Body of pancreas (tissue), 4 donors: ENCODE results near the gene RIMS1.

ENCODE experiments used
- POLR2A ChIP-seq, 3 donors: fragments of 450-650 bp; IDR thresholded peaks; one replicate each; pipeline ENCODE4 v1.6.1; 2016; ENCODE audit warnings: antibody characterized with exemption in 3 of 3, mild to moderate bottlenecking in 2 of 3
- TF ChIP-seq, protein P1 (sequence below), 7 experiments: fragments of 450-650 bp in 4 of 7; fragments of 200-600 bp in 3 of 7; sonication (generic) in 3 of 7; IDR thresholded peaks; one replicate each; pipeline ENCODE4 v1.5.1; 2016 to 2019; ENCODE audit warnings: antibody characterized with exemption in 7 of 7

- TF ChIP-seq, protein P1, sequence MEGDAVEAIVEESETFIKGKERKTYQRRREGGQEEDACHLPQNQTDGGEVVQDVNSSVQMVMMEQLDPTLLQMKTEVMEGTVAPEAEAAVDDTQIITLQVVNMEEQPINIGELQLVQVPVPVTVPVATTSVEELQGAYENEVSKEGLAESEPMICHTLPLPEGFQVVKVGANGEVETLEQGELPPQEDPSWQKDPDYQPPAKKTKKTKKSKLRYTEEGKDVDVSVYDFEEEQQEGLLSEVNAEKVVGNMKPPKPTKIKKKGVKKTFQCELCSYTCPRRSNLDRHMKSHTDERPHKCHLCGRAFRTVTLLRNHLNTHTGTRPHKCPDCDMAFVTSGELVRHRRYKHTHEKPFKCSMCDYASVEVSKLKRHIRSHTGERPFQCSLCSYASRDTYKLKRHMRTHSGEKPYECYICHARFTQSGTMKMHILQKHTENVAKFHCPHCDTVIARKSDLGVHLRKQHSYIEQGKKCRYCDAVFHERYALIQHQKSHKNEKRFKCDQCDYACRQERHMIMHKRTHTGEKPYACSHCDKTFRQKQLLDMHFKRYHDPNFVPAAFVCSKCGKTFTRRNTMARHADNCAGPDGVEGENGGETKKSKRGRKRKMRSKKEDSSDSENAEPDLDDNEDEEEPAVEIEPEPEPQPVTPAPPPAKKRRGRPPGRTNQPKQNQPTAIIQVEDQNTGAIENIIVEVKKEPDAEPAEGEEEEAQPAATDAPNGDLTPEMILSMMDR (IDR thresholded peaks at IDR 0.05): no peak
- TF ChIP-seq POLR2A (IDR thresholded peaks at IDR 0.05): no peak
These were observed 381.1 kb downstream of the RIMS1 start for GRCh38 chr6:72267470-72267869.
